Stomach (tissue), 4 donors: Measurements from ENCODE around the gene CSTF1.

ENCODE experiments used
- POLR2A ChIP-seq, 4 donors: fragments of 450-650 bp; IDR thresholded peaks; one replicate each; pipeline ENCODE4 v1.6.1; 2016; ENCODE audit warnings: antibody characterized with exemption in 4 of 4, control low read depth in 2 of 4, mild to moderate bottlenecking in 1 of 4, moderate library complexity in 1 of 4
- POLR2AphosphoS5 ChIP-seq, 3 donors: sonication (generic); formaldehyde crosslinking; IDR thresholded peaks; one replicate each; pipeline ENCODE4 v1.6.1; 2016; ENCODE audit warnings: antibody characterized with exemption in 3 of 3
- TF ChIP-seq, protein P1 (sequence below), 7 experiments: fragments of 450-650 bp in 4 of 7; fragments of 200-600 bp in 3 of 7; sonication (generic) in 3 of 7; IDR thresholded peaks; one replicate each; pipeline ENCODE4 v1.5.1; 2016 to 2019; ENCODE audit warnings: antibody characterized with exemption in 7 of 7, control low read depth in 2 of 7, mild to moderate bottlenecking in 1 of 7

GRCh38 chr20:56412473-56412790, 20.0 kb downstream of the CSTF1 start:
- TF ChIP-seq POLR2AphosphoS5 (IDR thresholded peaks at IDR 0.05) (no peak), POLR2A (IDR thresholded peaks at IDR 0.05) (no peak)
- TF ChIP-seq, protein P1, sequence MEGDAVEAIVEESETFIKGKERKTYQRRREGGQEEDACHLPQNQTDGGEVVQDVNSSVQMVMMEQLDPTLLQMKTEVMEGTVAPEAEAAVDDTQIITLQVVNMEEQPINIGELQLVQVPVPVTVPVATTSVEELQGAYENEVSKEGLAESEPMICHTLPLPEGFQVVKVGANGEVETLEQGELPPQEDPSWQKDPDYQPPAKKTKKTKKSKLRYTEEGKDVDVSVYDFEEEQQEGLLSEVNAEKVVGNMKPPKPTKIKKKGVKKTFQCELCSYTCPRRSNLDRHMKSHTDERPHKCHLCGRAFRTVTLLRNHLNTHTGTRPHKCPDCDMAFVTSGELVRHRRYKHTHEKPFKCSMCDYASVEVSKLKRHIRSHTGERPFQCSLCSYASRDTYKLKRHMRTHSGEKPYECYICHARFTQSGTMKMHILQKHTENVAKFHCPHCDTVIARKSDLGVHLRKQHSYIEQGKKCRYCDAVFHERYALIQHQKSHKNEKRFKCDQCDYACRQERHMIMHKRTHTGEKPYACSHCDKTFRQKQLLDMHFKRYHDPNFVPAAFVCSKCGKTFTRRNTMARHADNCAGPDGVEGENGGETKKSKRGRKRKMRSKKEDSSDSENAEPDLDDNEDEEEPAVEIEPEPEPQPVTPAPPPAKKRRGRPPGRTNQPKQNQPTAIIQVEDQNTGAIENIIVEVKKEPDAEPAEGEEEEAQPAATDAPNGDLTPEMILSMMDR (IDR thresholded peaks at IDR 0.05), result no peak
